Measurements from ENCODE around the gene CPHXL2.

Gene CPHXL2

DNA sequence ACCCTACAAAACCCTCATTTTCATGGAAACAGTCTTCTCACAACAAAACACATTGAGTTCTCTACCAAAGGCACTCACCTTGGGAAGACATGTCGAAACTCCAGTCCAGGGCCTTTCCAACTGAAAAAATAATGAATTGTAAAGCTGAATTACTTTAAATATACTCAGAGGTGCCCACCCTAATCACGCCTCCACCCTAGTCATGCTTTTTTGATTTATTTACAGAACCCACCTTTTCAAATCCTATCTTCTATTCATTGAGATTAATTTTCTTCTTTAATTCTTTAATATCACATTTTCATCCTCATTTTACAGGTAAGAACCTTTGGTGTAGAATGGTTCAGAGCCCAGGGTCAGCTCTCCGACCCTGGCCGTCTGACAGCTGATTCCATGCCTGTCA, at the start of gene CPHXL2:
CPHXL2 (minus strand) TSS at position 101 of the 400 bp plus-strand sequence; CDS start at position 91, 10 bp downstream.
- DNase-seq (ENCODE audit: low spot score): no peak

DNA sequence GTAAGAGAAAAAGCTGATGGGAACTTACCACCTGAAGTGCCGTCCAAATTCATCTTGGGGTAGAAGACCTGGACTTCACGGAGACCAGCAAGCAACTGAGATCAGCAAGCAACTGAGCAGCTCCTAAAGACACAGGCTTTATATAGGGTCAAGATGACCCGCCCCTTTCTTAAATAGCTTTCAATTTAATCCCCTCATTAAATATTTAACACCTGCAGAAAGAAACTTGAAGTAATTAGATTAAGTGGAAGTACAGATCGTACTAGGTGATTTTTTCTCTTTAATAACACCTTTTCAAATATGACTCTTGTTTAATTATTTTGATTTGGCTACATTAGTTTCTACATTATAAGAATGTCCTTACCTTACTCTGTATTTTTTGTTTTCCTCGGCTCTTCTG, 49.6 kb upstream of the CPHXL2 start, which contains the start of gene CPHXL:
CPHXL (minus strand) TSS at position 101 of the 400 bp plus-strand sequence; CDS start at position 53, 48 bp downstream.
- DNase-seq (ENCODE audit: low spot score): no peak

DNA sequence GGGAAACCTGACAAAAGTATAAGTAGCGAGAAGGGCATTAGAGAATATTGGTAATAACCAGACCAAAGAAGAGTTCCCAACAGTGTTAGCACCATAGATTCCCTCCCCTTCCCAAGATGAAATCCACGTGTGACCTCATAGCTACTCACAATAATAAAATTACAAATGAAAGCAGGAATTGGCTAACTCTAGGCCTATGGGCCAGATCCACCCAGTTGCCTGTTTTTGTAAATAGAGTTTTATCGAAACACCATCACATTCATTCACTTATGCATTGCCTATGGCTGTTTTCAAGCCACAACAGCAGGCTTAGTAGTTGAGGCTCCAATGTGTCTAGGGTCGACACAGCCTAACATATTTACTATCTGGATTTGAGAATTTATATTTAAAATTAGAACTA, 41.6 kb upstream of the CPHXL2 start:
- no peak for DNase-seq (ENCODE audit: low spot score)

DNA sequence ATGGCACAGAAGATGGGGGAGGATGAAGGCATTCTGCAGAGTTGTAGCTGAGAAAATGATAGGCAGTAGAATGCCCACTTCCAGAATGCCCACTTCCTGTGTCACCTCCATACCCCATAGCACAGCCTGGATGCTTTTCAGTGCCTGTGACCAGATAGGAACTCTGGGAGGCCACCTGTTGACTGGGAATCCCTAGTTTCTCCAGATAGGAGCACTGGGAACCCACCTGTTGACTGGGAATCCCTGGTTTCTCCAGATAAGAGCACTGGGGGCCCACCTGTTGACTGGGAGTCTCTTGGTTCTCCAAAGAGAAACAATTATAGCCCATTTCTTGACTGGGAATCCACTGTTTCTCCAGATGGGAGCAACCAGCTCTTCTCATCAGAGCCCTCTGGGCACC, 37.9 kb upstream of the CPHXL2 start:
- DNase-seq (ENCODE audit: low spot score): no peak

DNA sequence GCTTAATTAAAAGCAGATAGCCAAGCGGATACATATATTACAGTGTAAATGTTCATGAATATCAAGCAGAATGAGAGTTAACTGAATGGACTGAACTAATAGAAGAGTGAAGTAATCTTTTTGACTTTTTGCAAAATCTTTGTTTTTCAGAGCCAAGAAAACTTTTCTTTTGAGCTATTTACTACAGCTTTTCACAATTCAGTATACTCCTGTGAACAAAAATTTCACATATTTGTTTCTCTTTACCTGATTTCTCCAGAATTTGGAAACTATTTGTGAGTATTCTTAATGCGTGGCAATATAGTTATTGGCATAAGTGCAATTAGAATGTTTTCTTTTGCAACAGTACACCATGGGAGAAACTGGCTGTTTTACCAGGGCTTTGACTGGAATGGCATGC, 33.5 kb upstream of the CPHXL2 start:
- DNase-seq (ENCODE audit: low spot score): no peak

DNA sequence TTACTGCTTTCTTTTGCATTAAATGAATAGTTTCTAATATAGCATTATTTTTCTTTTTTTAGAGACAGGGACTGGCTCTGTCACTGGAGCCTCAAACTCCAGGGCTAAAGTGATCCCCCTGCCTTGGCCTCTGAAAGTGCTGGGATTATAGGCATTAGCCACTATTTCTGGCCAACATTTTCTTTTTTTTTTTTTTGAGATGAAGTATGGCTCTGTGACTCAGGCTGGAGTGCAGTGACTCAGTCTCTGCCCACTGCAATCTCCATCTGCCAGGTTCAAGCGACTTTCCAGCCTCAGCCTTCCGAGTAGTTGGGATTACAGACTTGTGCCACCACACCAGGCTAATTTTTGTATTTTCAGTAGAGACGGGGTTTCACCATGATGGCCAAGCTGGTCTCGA, 26.5 kb upstream of the CPHXL2 start:
- no peak for DNase-seq (ENCODE audit: low spot score)

DNA sequence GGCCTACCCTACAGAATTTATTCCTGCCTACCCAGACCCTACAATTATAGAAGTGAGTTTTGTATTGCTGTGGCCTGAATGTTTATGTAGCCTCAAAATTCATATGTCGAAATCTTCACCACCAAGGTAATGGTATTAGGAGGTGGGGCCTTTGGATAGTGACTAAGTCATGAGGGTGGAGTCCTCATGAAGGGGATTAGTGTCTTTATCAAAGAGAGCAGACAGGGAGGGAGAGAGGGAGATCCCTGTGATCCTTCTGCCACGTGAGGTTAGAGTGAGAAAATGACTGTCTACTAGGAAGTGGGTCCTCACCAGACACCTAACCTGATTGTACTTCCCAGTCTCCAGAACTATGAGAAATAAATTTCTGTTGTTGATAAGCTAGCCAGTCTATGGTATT, 25.4 kb upstream of the CPHXL2 start:
- no peak for DNase-seq (ENCODE audit: low spot score)

DNA sequence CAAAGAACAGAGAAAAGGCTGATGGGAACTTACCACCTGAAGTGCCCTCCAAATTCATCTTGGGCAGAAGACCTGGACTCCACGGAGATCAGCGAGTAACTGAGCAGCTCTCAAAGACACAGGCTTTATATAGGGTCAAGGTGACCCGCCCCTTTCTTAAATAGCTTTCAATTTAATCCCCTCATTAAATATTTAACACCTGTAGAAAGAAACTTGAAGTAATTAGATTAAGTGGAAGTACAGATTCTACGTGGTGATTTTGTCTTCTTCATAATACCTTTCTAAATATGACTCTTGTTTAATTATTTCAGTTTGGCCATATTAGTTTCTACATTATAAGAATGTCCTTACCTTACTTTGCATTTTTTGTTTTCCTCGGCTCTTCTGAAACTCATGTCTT, 24.6 kb upstream of the CPHXL2 start, which contains the start of gene DUXB:
DUXB (minus strand) TSS at position 101 of the 400 bp plus-strand sequence; CDS start at position 58, 43 bp downstream.
- no peak for DNase-seq (ENCODE audit: low spot score)

DNA sequence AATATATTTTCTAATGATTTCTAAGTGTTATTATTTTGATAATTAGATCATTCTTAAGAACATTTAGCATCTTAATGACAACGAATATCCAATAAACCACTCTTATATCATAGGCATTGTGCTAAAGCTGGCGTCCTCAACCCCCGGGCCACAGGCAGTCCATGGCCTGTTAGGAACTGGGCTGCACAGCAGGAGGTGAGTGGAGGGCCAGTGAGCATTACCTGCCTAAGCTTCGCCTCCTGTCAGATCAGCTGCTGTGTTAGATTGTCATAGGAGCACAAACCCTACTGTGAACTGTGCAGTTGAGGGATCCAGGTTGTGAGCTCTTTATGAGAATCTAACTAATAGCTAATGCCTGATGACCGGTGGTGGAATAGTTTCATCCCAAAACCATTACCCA, 20.8 kb upstream of the CPHXL2 start:
- DNase-seq (ENCODE audit: low spot score): no peak

DNA sequence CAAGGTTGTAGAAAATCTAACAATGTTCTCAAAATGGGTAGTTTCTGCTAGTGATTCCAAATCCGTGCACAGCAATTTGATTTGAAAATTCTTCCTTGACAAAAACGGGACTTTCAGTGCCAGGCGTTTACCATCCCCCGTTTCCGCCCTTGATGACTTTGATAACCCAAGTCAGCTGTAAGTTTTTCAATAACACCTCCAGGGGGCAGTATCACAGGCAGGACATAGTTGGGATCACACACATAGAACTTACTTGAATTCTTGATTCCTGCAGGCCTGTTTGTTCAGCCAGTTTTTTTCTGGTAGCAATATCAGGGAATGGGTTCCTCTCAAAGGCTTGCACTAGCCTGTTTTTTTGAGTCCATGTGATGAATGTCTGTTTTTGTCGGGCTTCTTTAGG, 18.9 kb upstream of the CPHXL2 start:
- DNase-seq (ENCODE audit: low spot score): no peak

DNA sequence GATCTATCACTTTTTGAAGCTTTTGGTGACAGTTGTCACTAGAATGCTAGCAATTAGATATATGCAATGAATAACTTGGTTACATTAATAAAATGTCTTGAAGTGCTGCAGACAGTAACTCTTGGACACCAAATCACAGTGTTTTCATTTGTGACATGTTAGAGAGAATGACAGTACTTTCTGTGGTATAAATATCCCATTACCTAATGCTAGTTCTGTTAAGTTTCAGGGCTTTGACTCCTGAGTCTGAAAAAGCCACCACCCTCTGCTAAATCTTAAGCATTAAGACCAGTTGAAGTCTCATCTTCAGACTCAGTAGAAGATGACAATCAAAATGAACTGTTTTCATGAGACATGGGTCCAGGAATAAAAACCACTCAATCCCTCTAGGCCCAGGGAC, 10.6 kb upstream of the CPHXL2 start:
- no peak for DNase-seq (ENCODE audit: low spot score)

DNA sequence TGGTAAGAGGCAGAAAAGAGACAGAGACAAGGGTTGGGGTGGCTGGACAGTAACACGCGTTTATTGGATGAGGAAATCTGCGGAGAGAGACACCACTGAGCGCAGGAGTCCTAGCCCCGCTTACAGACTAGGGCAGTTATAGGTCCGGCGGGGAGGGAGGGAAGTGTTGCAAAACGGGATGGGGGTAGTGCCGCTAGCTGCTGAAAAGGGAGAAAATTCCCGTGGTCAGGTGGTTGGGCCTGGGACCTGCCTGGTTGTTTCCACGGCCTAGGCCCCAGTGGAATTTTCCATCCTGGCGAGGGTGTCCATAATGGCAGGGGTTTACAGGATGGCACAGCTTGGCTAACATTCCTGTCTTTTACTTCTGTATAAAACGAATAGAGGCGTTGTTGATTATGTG, 5.5 kb upstream of the CPHXL2 start:
- no peak for DNase-seq (ENCODE audit: low spot score)

DNA sequence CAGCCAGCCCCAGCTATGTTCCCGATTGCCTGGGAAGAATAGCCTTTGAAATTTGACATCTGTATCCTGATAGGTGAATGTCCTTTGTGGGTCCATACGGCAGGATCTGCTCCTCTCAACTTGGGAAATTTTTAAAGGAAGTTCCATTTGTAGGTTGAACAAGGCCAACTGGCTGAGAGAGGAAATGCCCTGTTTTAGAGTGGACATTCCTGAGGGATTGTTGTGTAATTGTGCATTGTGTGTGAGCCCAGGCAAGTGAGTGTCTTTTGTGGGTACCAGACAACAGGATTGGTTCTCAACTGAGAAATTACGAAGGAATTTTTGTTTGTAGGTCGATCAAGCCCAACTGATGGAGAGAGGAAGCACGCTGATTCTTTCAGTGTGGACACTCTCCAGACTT, 2.6 kb upstream of the CPHXL2 start:
- no peak for DNase-seq (ENCODE audit: low spot score)

DNA sequence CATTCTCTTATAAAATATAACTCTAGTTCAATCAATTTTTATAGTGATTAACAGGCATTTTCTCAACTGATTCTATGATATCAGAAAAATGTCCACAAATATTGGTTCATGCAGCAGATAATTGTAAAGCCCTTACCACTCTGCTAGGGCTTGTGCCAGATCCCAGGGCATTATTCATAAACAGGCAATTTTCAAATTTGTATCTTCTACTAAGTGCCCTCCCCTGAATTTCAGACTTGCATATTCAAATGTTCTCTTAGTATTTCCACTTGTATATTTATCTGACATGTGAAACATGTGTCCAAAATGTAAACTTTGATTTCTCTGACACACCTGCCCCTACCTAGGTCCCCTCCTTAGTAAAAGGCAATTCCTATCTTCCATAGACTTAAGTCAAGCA, 9.3 kb downstream of the CPHXL2 start:
- no peak for DNase-seq (ENCODE audit: low spot score)

DNA sequence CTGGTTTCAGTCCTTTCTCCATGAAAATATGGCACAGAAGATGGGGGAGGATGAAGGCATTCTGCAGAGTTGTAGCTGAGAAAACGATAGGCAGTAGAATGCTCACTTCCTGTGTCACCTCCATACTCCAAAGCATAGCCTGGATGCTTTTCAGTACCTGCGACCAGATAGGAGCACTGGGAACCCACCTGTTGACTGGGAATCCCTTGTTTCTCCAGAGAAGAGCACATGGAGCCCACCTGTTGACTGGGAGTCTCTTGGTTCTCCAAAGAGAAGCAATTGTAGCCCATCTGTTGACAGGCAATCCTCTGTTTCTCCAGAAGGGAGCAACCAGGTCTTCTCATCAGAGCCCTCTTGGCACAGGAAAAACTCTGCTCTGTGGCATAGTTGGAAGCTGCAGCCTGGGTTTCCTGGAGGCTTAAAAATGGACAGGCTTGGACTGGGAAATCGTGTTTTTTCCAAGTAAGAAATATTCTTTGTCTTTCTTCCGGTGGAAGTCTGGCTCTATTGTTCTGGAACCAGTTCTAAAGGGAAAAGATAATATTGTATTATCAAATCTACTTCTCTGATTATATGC, 16.0 kb downstream of the CPHXL2 start:
- no peak for DNase-seq (ENCODE audit: low spot score)

DNA sequence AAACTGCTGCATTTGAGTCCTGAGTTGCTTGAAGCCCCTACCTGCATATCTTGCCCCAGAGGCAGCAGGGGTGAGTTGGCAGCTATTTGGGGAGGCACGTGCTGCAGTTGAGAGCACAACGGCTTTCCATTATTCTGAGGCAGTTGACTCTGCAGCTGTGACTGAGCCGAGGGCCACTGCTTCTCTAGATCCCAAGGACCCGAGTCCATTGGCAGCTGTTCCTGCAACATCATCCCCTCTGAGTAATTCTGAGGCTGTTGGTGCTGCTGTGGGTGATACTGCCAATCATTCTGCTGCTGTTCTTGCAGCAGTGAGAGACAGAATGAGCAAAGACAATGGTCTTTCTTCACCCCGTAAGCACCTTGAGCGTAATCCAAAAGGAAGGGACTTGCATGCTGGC, 16.5 kb downstream of the CPHXL2 start:
- DNase-seq (ENCODE audit: low spot score): no peak

DNA sequence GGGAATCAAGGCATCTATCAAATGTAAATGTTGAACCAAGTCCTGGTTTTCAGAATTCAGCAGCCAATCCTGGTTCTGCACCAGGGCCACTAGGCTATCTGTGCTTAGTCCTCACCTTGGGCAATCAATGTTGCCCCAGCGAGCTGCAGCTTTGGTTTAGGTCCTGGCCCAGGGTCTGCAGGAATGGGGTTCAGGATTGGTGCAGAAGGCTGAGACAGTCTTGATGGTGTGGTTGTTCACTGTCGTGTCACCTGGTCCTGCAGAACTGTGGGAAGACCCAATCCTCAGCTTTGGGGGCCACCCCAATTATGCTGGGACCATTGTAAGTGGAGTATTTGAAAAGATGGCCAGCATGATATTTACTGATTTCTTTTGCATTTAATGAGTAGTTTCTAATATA, 18.6 kb downstream of the CPHXL2 start:
- no peak for DNase-seq (ENCODE audit: low spot score)

DNA sequence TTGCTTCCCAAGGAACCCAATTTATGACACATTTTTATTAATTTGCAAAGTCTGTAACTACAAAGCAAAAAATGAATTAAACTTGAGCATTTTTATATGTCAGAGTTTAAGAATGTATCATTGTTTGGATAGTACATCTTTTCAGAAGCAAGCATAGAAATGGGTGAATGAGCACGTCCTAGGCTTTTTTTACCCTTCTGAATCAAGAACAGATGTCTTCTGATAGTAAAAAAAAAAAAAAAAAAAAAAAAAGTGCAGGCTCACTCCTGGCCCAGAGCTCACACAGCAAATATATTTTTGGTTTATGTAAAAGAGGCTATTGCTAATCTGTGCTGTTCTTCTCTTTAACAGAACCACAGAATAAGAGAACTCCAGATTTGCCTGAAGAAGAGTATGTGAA, 22.9 kb downstream of the CPHXL2 start:
- DNase-seq (ENCODE audit: low spot score): peak; percentile 50

DNA sequence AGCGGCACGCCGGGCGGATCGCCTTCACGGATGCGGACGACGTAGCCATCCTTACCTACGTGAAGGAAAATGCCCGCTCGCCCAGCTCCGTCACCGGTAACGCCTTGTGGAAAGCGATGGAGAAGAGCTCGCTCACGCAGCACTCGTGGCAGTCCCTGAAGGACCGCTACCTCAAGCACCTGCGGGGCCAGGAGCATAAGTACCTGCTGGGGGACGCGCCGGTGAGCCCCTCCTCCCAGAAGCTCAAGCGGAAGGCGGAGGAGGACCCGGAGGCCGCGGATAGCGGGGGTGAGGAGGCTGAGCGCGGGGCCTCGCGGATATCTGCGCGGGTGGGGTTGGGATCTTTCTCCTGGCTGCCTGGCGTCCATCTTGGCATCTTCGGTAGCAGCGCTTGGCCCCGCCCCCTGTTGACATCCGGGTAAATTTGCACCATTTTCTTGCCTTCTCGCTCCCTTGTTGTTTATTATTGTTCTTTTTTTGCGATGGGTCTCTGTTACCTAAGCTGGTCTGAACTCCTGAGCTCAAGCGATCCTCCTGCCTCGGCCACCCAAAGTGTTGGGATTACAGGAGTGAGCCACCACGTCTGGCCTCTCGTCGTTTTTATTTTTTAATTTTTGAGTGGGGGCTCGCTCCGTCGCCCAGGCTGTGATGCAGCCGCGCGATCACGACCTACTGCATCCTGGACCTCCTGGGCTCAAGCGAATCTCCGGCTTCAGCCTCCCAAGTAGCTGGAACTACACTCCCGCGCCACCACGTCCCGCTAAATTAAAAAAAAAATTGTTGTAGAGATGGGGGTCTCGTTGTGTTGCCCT, 28.3 kb downstream of the CPHXL2 start:
- peak; percentile 79 for DNase-seq (ENCODE audit: low spot score)

DNA sequence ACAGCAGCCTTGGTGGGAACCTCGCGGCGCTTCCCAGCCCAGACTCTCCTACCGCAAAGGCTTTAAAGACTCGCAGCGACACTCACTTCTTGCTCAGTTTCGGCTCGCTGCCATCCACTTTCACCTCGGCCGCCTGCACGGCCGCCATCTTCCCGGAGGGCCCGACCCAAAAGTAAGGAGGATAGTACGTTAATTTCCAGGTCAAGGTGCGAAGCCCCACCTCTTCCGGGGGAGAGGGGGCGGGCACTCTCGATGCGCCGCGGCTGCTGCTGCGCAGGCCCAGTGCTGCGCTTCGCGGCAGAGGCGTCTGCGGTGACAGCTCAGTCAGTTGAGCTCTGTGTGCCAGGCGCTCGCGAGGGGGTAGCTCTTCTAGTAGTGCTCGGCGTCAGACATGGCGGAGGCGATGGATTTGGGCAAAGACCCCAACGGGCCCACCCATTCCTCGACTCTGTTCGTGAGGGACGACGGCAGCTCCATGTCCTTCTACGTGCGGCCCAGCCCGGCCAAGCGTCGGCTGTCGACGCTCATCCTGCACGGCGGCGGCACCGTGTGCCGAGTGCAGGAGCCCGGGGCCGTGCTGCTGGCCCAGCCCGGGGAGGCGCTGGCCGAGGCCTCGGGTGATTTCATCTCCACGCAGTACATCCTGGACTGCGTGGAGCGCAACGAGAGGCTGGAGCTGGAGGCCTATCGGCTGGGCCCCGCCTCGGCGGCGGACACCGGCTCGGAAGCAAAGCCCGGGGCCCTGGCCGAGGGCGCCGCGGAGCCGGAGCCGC, 29.1 kb downstream of the CPHXL2 start, which contains the start of the genes KARS1 and TERF2IP:
KARS1 (minus strand) TSS at position 174 of the 773 bp plus-strand sequence; CDS start at position 148, 26 bp downstream.
TERF2IP (plus strand) TSS at position 282 of the 773 bp plus-strand sequence; CDS start at position 392, 110 bp downstream.
- DNase-seq (ENCODE audit: low spot score): peak; percentile 96

DNA sequence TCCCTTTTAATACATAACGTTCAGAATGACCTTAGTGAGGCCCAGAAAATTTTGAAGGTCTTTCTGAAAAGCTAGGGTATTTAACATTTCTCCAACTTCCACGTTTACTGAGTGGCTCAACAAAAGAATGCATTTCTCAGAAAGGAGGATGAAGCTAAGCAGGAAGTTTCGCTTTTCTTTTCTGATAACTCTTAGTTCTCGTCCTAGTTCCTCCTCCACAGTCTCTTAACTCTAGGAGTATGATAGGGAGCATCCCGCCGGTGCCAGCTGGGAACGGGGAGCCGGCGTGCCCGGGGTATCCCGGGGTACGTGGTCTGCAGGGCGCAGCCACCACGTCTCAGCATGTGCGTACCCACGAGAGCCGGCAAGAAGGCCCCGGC, 29.7 kb downstream of the CPHXL2 start:
- no peak for DNase-seq (ENCODE audit: low spot score)

DNA sequence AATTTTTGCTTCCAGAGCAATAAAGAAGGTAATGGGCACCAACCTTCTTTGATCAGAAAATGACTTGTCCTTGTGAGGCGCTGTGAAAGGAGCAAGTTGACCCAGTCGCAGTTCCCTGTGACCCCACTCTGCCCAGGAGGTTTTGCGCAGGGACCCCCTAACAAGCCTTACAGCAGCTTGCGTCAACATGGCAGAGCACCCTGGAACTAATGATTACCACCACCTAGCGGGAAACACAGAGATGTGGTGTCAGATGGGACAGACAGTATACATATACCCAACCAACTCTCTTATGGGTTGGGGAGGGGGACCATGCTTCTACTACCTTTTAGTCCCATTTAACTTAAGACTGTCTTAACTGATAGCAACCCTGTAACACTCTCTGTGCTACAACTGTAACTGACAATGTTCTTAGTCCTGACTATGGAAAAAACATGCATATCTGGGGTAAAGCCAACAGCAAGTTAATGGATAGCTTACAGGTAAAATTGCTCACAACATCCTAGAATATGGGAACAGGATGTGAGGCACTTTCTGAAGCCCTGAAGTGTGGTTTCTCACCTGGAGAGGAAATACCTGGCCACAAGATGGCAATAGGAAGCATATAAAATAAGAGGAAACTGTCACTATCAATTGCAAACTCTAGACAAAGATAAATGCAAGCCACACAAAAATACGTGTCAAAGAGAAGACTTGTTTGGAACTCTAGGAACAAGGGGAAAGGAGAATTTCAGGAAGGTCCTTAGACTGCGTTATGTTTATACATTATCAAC, 32.4 kb downstream of the CPHXL2 start:
- DNase-seq (ENCODE audit: low spot score): no peak

Measured in AG08396 (cell line).